Ecto neural progenitor cell (in vitro differentiated cells): Measurements from ENCODE around the gene S100B.
A peak's percentile ranks its signal among the peaks of the same experiment; 100 is the strongest.

Experiments
- DNase-seq: peaks from one replicate; pipeline ENCODE4 v3.0.0-alpha.2; 2018; ENCODE audit warnings: low spot score

The S100B gene

DNA sequence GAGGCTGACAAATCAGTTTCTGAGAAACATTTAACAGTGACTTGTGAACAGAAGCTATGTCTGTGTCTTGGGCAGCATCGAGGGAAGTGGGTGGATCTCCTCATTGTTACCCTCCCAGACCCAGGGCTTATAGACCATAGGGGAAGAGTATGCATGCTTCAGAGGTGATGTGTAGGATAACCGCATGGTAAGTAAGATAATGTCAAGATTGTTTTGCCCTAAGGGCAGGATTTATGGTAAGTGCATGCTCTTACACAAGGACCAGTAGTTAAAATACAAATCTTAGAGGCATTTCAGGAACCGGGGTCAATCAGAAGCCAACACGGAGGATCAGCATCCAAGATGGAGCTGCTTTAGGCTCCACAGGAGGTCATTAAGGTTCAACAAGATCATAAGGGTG is 22.8 kb upstream of the S100B start:
- no peak for DNase-seq

DNA sequence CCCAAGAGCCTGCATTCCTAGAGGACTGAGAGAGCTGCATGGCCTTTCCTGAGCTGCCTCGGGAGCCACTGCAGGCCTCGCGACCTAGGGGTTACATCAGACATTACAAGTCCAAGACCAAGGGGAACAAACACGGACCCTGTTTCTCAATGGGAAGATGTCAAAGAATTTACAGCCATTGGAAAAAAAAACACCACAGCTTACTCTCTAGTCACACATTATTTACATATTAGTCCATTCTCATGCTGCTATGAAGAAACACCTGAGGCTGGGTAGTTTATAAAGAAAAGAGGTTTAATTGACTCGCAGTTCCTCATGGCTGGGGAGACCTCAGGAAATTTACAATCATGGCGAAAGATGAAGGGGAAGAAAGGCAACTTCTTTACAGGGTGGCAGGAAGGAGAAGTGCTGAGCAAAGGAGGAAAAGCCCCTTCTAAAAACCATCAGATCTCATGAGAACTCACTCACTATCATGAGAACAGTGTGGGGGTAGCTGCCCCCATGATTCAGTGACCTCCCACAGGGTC is 22.2 kb upstream of the S100B start:
- no peak for DNase-seq

GRCh38 chr21:46626536-46626935 is 21.7 kb upstream of the S100B start:
- DNase-seq = no peak

- no peak for DNase-seq
These were observed 20.9 kb upstream of the S100B start for GRCh38 chr21:46625759-46626158.

GRCh38 chr21:46624050-46624449 is 19.2 kb upstream of the S100B start:
- DNase-seq = no peak

DNA sequence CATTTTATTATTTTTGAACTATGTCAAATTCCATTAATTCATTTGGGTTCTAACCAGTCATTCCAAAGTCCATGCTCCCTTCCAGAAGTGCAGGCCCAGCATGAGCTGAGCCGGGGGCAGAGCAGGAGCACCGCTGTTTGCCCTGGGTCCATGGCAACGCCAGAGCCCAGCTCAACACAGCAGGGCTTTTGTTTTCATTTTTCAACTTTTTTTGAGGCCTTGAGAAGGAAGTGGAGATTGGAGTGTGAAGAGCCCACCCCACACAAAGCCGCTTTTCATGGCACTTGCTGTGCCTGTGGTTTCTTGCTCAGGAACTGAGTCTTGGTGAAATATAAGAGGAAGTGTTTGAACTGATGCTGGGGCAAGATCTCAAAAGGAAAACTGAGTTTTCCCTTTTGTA is 17.3 kb upstream of the S100B start:
- DNase-seq = peak; percentile 80

- DNase-seq = no peak
These were observed 16.7 kb upstream of the S100B start for GRCh38 chr21:46621457-46622182.

- no peak for DNase-seq
These were observed 16.0 kb upstream of the S100B start for GRCh38 chr21:46620846-46621245.

- DNase-seq = no peak
These were observed 15.0 kb upstream of the S100B start for GRCh38 chr21:46619846-46620245.

DNA sequence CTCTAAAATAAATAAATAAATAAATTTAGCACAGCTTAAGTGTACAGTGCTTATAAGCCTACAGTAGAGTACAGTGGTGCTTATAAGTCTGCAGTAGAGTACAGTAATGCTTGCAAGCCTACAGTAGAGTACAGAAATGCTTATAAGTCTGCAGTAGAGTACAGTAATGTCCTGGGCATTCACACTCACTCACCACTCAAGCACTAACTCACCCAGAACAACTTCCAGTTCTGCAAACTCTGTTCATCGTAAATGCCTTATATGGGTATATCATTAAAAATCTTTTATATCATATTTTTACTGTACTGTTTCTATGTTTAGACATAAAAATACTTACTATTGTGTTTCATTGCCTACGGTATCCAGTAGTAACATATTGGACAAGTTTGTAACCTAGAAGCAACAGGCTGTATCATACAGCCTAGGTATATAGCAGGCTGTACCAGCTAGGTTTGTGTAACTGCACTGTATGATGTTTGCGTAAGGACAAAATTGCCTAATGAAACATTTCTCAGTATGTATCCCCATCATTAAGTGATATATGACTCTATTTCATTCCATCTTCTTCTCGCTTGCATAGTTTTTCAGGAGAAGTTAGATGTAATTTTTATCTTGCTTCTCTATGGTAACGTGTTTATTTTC is 14.0 kb upstream of the S100B start:
- DNase-seq = no peak

- DNase-seq = no peak
These were observed 12.6 kb upstream of the S100B start for GRCh38 chr21:46617267-46618051.

- DNase-seq = no peak
These were observed 11.8 kb upstream of the S100B start for GRCh38 chr21:46616656-46617055.

DNA sequence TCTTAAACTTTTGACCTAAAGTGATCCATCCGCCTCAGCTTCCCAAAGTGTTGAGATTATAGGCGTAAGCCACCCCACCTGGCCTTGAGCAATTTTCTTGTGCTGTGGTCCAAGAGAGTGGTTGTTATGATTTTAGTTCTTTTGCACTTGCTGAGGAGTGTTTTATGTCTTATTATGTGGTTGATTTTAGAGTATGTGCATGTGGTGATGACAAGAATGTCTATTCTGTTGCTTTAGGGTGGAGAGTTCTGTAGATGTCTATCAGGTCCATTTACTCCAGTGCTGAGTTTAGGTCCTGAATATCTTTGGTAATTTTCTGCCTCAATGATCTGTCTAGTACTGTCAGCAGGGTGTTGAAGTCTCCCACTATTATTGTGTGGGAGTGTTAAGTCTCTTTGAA is 11.2 kb upstream of the S100B start:
- no peak for DNase-seq

DNA sequence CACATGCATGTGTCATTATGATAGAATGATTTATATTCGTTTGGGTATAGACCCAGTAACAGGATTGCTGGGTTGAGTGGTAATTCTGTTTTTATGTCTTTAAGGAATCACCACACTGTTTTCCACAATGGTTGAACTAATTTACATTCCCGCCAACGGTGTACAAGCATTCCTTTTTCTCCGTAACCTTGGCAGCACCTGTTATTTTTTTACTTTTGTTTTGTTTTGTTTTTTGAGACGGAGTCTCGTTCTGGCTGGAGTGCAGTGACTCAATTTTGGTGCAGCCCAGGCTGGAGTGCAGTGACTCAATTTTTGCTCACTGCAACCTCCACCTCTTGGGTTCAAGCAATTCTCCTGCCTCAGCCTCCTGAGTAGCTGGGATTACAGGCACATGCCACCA is 8.5 kb upstream of the S100B start:
- no peak for DNase-seq

- DNase-seq = no peak
These were observed 5.3 kb upstream of the S100B start for GRCh38 chr21:46610018-46610701.

GRCh38 chr21:46608672-46609111 is 3.8 kb upstream of the S100B start:
- no peak for DNase-seq

DNA sequence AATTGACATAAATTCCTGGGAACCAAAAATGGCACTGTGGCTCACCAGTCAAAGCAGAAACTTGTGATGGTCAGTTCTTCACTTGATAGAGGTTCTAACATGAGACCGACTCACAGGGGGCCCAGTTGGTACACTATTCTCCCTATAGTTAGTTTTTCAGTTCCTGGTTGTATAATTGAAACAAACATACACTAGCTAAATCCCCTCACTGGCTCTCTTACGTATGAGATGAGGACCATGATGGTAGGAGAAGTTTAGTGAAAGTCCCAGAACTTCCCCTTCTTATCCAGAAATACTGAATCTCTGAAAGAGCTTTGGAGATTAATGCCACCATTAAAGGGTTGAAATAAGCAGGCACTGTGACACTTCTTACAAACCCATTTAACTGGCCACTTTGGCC is 2.8 kb upstream of the S100B start:
- DNase-seq = no peak

DNA sequence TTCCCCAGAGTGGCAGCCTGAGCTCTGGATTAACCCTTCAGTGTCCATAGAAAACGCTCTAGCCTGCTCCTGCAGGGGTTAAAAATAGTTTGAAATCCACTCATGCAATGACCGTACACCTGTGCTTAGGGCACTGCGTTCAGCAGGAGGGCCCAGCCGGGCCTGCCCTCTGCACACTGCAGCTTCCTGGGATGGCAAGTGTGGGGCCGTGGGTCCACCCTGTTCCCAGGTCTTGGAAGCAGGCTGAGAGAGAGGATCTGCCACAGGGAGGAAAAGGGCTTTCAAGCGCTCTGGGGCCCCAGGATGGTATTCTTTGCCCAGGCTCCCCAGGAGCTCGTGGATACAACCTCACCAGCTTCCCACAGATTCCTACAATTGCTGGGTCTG is 1.5 kb upstream of the S100B start:
- DNase-seq = no peak

DNA sequence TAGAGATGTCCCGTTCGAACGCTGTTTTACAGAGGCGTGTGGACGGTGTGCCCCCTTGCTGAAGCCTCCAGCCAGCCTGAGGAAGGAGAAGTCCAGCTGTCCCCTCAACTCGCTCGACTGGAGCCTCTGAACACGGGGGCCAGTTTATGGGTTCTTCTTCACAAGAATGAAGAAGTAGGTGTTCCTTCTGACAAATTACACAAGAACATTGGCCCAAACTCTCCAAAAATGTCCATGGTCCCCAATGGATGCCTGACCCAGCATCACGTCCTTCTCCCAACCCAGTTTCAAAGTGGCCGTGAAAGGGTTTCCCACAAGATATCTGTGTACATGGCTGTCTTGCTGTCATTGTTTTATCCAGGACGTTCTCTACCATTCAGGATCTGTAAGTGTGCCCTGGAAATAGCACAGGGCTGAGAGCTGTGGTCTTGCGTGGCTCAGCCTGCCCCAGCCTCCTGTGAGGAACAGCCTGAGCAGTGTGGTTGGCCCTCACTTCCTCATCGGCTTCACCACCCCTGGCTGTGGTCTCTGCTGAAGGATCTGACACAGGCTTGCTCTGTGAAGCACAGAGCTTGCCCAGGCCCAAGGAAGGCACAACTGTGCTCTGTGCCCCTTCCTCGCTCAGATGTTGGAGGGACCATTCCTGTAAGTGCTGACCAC is 1.0 kb upstream of the S100B start:
- DNase-seq = no peak

DNA sequence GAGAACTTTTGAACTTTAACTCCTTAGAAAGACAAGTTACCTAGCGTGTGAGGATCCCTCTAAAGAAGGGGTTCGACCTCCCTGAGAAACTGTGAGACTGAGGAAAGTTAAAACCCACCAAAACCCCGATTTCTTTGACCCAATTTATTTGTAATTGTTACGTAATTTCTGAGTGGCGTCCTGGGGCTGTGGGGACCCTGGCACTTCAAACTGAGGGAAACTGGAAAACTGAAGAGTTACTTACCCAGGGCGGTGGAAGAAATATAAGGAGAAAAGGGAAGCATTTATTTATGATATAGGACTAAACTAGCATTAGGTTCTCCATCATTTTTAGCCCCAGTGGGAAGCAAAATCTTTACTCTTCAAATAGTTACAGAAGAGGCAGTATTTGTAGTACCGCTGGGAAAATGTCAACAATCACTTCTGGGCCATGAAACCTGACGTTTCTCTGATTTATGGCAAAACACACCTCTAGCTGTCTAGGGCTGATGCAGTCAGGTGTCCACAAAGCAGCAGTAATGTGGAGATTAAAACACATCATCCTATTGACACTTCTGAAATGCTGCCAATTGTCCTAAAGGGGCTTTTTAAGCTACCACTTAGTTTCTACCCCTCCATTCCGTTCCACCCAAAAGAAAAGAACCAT is 430 bp downstream of the S100B start:
- no peak for DNase-seq

- DNase-seq = no peak
These were observed 1.7 kb downstream of the S100B start for GRCh38 chr21:46603228-46603627.
